Kidney (tissue), 14 donors: Measurements from ENCODE around the gene TRAPPC12. TPM values are rescaled to one million over a fixed set of nuclear protein-coding genes. Genes with fewer than 3 reads are reported as not detected.

Source experiments
- DNase-seq, 5 donors: peaks; one replicate each; pipeline ENCODE4 v3.0.0-alpha.2; 2013 to 2020
- FAIRE-seq: peaks from 2 replicates; lab custom pipeline; 2012; peaks lifted over from hg19 to GRCh38; lab: Jason Lieb, UNC
- H3K27ac ChIP-seq, 2 donors: one replicate each; pipeline ENCODE4 v1.7.0; 2013; ENCODE audit warnings: low read depth in 2 of 2, low read length in 2 of 2, inconsistent platforms in 1 of 2
- H3K27me3 ChIP-seq: one replicate; pipeline ENCODE4 v1.7.1; 2013; ENCODE audit warnings: low read length, inconsistent platforms; ENCODE audit not compliant: control insufficient read depth, insufficient read depth
- H3K36me3 ChIP-seq, 3 donors: one replicate each; pipeline versions ENCODE4 v1.7.0 to v1.7.1; 2013; ENCODE audit warnings: low read length in 3 of 3, control low read depth in 1 of 3, inconsistent platforms in 1 of 3; ENCODE audit not compliant: insufficient read depth in 3 of 3, control insufficient read depth in 2 of 3
- H3K4me1 ChIP-seq, 3 donors: one replicate each; pipeline versions ENCODE4 v1.7.0 to v1.7.1; 2013; ENCODE audit warnings: low read length in 3 of 3, inconsistent platforms in 1 of 3, low read depth in 1 of 3; ENCODE audit not compliant: control insufficient read depth in 2 of 3, insufficient read depth in 2 of 3
- H3K4me3 ChIP-seq, 3 donors: one replicate each; pipeline versions ENCODE4 v1.7.0 to v1.8.1; 2013; ENCODE audit warnings: low read length in 3 of 3, control low read depth in 1 of 3, inconsistent platforms in 1 of 3
- H3K9ac ChIP-seq, 3 donors: one replicate each; pipeline versions ENCODE4 v1.7.0 to v1.7.1; 2013; ENCODE audit warnings: low read length in 3 of 3, control low read depth in 1 of 3, inconsistent platforms in 1 of 3
- H3K9me3 ChIP-seq, 3 donors: one replicate each; pipeline versions ENCODE4 v1.7.0 to v1.7.1; 2013; ENCODE audit warnings: low read length in 3 of 3, control low read depth in 1 of 3, inconsistent platforms in 1 of 3; ENCODE audit not compliant: control insufficient read depth in 2 of 3, insufficient read depth in 1 of 3
- CTCF ChIP-seq: IDR thresholded peaks from 3 replicates; pipeline ENCODE4 v1.5.1; 2012; ENCODE audit warnings: mild to moderate bottlenecking, moderate library complexity, borderline replicate concordance; ENCODE audit not compliant: insufficient read depth; ENCODE audit errors: extremely low read depth
- intact Hi-C: fragments of 100-400 bp; cut with DNase I; formaldehyde crosslinking; loops from one replicate; pipeline ENCODE4 v1.11.1; 2022
- polyA plus RNA-seq: library from polyadenylated mRNA; stranded (reverse); fragments of 350-450 nt; fragmentation: Illumina TruSeq; extraction: RNeasy Lipid Tissue Mini Kit (QIAGEN cat#74804); gene quantifications from one replicate; pipeline ENCODE4 v1.2.3, GENCODE V29; 2014; ENCODE audit warnings: low read depth, low replicate concordance; ENCODE audit not compliant: insufficient read depth
- total RNA-seq: library from RNA; stranded (reverse); fragmentation: NEBNext Ultra II Directional; extraction: Animal tissue kit (Norgen Biotek cat#: 25700); gene quantifications from one replicate; pipeline ENCODE4 v1.2.1, GENCODE V29; 2021
- donor health status: control.
- donor health status: control.
- donor health status: control.
- donor health status: control.
- donor health status: control.
- donor health status: DM: yes; HTN: yes; CAD: no.
- donor health status: Normal renal cell carcinoma (clear cell type).

Gene TRAPPC12
- total and polyA plus RNA-seq, 2 donors from 2014 or later, result 81.6 to 104 TPM

- intact Hi-C loops, result no loop called here
- H3K36me3 ChIP-seq, result peaks cover 2 to 12% (median 7%) of the 10 kb centered on the region in 3 donors
Measured at GRCh38 chr2:3430740-3431490, 51.4 kb downstream of the TRAPPC12 start.

GRCh38 chr2:3432067-3432466 is 52.6 kb downstream of the TRAPPC12 start:
- Histone ChIP-seq H3K27ac (no peak overlapping the region), H3K36me3 (peaks cover 0 to 6% (median 2%) of the 10 kb centered on the region in 3 donors)

More at GRCh38 chr2:3430740-3431490, 51.4 kb downstream of the TRAPPC12 start:
- Histone ChIP-seq H3K4me1 (peaks cover 0 to 3% (median 0%) of the 10 kb centered on the region in 3 donors), H3K9ac (no peak overlapping the region), H3K27me3 (no peaks in the 10 kb centered on the region), H3K27ac (no peak overlapping the region), H3K9me3 (no peaks in the 10 kb centered on the region), H3K4me3 (no peak overlapping the region)
- TF ChIP-seq CTCF, result no peak
- no peak for DNase-seq
- FAIRE-seq, result no peak

GRCh38 chr2:3432693-3433338 is 53.3 kb downstream of the TRAPPC12 start:
- no peak for FAIRE-seq
- Histone ChIP-seq H3K36me3 (peaks cover 0 to 4% (median 0%) of the 10 kb centered on the region in 3 donors), H3K27me3 (no peaks in the 10 kb centered on the region), H3K9ac (no peak overlapping the region), H3K4me3 (no peak overlapping the region), H3K27ac (peak overlapping the region; percentile 26 to 59), H3K4me1 (peaks cover 0 to 3% (median 0%) of the 10 kb centered on the region in 3 donors), H3K9me3 (no peaks in the 10 kb centered on the region)
- no peak for DNase-seq
- TF ChIP-seq CTCF, result no peak
- intact Hi-C loops, result no loop called here

More at GRCh38 chr2:3432067-3432466, 52.6 kb downstream of the TRAPPC12 start:
- H3K27me3 ChIP-seq, result no peaks in the 10 kb centered on the region
- intact Hi-C loops, result no loop called here
- peaks cover 0 to 3% (median 0%) of the 10 kb centered on the region in 3 donors for H3K4me1 ChIP-seq
- no peak overlapping the region for H3K4me3 ChIP-seq
- TF ChIP-seq CTCF, result no peak
- no peaks in the 10 kb centered on the region for H3K9me3 ChIP-seq
- DNase-seq (no peak), FAIRE-seq (no peak)
- no peak overlapping the region for H3K9ac ChIP-seq
